ENCODE data around the gene RGS7. TPM values are rescaled to one million over a fixed set of nuclear protein-coding genes. Genes with fewer than 3 reads are reported as not detected.

The RGS7 gene
- total RNA-seq, 1 experiment from 2014 or later: 1.0 TPM

GRCh38 chr1:241215203-241215602 is 141.8 kb downstream of the RGS7 start:
- Mint-ChIP-seq H3K36me3 (ENCODE audit: insufficient read depth, unreplicated experiment) (peaks cover 10% of the 10 kb centered on the region), H3K4me1 (ENCODE audit: low read depth, unreplicated experiment) (peaks cover 43% of the 10 kb centered on the region), H3K27ac (ENCODE audit: unreplicated experiment) (peak overlapping the region; percentile 69), H3K27me3 (ENCODE audit: unreplicated experiment) (no peaks in the 10 kb centered on the region), H3K4me3 (ENCODE audit: low read depth, unreplicated experiment) (no peak overlapping the region), H3K9me3 (ENCODE audit: low read depth, unreplicated experiment) (no peaks in the 10 kb centered on the region)
- no TSS peak for BruUV-seq (replicated peaks)
- intact Hi-C loops (cut with micrococcal nuclease; ENCODE audit: unreplicated experiment): no loop called here
- DNase-seq: no peak
- CTCF ChIA-PET: no interaction called here
- no peak for TF ChIP-seq CTCF (IDR thresholded peaks at IDR 0.05; ENCODE audit: unreplicated experiment)

DNA sequence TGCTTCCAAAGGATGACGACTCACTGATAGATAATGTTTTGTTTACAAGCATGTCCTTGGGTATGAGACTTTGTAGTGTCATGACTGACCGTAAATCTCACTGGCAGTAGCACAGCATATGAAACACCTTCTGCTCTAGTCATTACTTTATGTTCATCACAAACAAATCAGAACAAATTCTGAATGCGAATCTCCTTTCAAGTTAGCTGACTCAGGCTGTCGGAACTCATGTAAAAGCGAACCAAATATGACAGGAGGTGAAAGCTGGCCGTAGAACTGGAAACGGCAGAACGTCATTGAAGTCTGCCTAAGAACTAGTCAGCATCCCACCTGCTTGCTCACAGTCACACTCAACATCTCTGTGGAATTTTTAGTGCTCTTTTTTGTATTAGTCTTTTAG is 143.9 kb downstream of the RGS7 start:
- CTCF ChIA-PET: interaction anchor here (0.6 to 1.8 kb wide), 2 partner anchors 11 to 90 kb away, joined by 3 to 4 read pairs; no protein-coding TSS in a partner anchor
- Mint-ChIP-seq H3K4me1 (ENCODE audit: low read depth, unreplicated experiment) (peaks cover 42% of the 10 kb centered on the region), H3K27ac (ENCODE audit: unreplicated experiment) (no peak overlapping the region), H3K36me3 (ENCODE audit: insufficient read depth, unreplicated experiment) (peaks cover 4% of the 10 kb centered on the region), H3K27me3 (ENCODE audit: unreplicated experiment) (no peaks in the 10 kb centered on the region), H3K9me3 (ENCODE audit: low read depth, unreplicated experiment) (no peaks in the 10 kb centered on the region), H3K4me3 (ENCODE audit: low read depth, unreplicated experiment) (no peak overlapping the region)
- TF ChIP-seq CTCF (IDR thresholded peaks at IDR 0.05; ENCODE audit: unreplicated experiment): no peak
- intact Hi-C loops (cut with micrococcal nuclease; ENCODE audit: unreplicated experiment): no loop called here
- no peak for DNase-seq
- BruUV-seq (replicated peaks): no TSS peak

DNA sequence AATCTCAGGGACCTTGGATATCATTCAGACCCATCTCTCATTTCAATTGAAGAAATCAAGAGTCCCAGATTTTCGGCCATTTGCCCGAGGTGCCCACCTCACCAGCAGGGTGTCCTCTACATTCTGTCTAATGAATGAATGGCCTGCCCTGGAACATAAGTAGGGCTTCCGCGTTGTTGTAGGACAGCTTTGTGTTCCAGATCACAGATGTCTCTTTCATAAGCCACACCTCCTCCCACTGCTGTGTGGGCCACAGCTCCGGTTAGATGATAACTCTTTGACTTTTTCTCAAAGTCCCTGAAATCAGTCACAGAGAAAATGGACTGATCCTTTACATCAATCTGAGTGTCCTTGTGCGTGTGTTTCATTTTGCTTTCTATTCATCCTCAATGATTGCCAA is 144.4 kb downstream of the RGS7 start:
- Mint-ChIP-seq H3K27ac (ENCODE audit: unreplicated experiment) (no peak overlapping the region), H3K4me1 (ENCODE audit: low read depth, unreplicated experiment) (peaks cover 46% of the 10 kb centered on the region), H3K9me3 (ENCODE audit: low read depth, unreplicated experiment) (no peaks in the 10 kb centered on the region), H3K4me3 (ENCODE audit: low read depth, unreplicated experiment) (no peak overlapping the region), H3K36me3 (ENCODE audit: insufficient read depth, unreplicated experiment) (peaks cover 4% of the 10 kb centered on the region), H3K27me3 (ENCODE audit: unreplicated experiment) (no peaks in the 10 kb centered on the region)
- TF ChIP-seq CTCF (IDR thresholded peaks at IDR 0.05; ENCODE audit: unreplicated experiment): no peak
- no TSS peak for BruUV-seq (replicated peaks)
- CTCF ChIA-PET: interaction anchor here (1.8 kb wide), 1 partner anchor 10 kb away, joined by 4 read pairs; no protein-coding TSS in a partner anchor
- DNase-seq: no peak
- intact Hi-C loops (cut with micrococcal nuclease; ENCODE audit: unreplicated experiment): no loop called here

GRCh38 chr1:241208910-241209379 is 148.1 kb downstream of the RGS7 start:
- Mint-ChIP-seq H3K27ac (ENCODE audit: unreplicated experiment) (no peak overlapping the region), H3K9me3 (ENCODE audit: low read depth, unreplicated experiment) (no peaks in the 10 kb centered on the region), H3K4me3 (ENCODE audit: low read depth, unreplicated experiment) (peak overlapping the region; percentile 46), H3K4me1 (ENCODE audit: low read depth, unreplicated experiment) (peaks cover 29% of the 10 kb centered on the region), H3K27me3 (ENCODE audit: unreplicated experiment) (no peaks in the 10 kb centered on the region), H3K36me3 (ENCODE audit: insufficient read depth, unreplicated experiment) (peaks cover 4% of the 10 kb centered on the region)
- no TSS peak for BruUV-seq (replicated peaks)
- TF ChIP-seq CTCF (IDR thresholded peaks at IDR 0.05; ENCODE audit: unreplicated experiment): no peak
- no peak for DNase-seq
- CTCF ChIA-PET: interaction anchor here (0.8 kb wide), 1 partner anchor 12 kb away, joined by 3 read pairs; no protein-coding TSS in a partner anchor
- intact Hi-C loops (cut with micrococcal nuclease; ENCODE audit: unreplicated experiment): loop anchor here (10.0 kb wide), 1 partner anchor 244 kb away; no protein-coding TSS in a partner anchor

Data from Calu3 (cell line).